Activated naive CD8-positive, alpha-beta T cell treated with anti-CD3 and anti-CD28 coated beads, Interleukin-2, amount 10 ng/mL, durations not matched to agents 7 days and 5 days (primary cell): ENCODE results near the gene CSNK2A1. TPM values are rescaled to one million over a fixed set of nuclear protein-coding genes. Genes with fewer than 3 reads are reported as not detected.

Experiments used
- ATAC-seq: fragments of 150-1000 bp; cut with Tn5 transposase; one replicate; pipeline ENCODE4 v1.10.0; 2021; ENCODE audit warnings: low read depth, moderate library complexity
- POLR2A ChIA-PET: fragments of 350-600 bp; sonication (Branson Sonifier 250); formaldehyde crosslinking; loops from one replicate; lab custom pipeline; 2021; ENCODE audit warnings: antibody characterized with exemption; lab: Charles Lee
- DNase-seq: peaks from one replicate; pipeline ENCODE4 v3.0.0; 2021
- H3K27ac Mint-ChIP-seq: one replicate; pipeline ENCODE4 v1.8.0; 2022; ENCODE audit warnings: mild to moderate bottlenecking, mixed read lengths
- H3K27me3 Mint-ChIP-seq: one replicate; pipeline ENCODE4 v1.8.0; 2022; ENCODE audit warnings: mild to moderate bottlenecking, moderate library complexity, mixed read lengths
- H3K36me3 Mint-ChIP-seq: one replicate; pipeline ENCODE4 v1.8.0; 2021; ENCODE audit warnings: mild to moderate bottlenecking, mixed read lengths
- H3K4me1 Mint-ChIP-seq: one replicate; pipeline ENCODE4 v1.8.0; 2021; ENCODE audit warnings: mixed read lengths
- H3K4me3 Mint-ChIP-seq: one replicate; pipeline ENCODE4 v1.8.0; 2022; ENCODE audit warnings: mild to moderate bottlenecking, moderate library complexity, mixed read lengths
- H3K9me3 Mint-ChIP-seq: one replicate; pipeline ENCODE4 v1.8.0; 2021; ENCODE audit warnings: mixed read lengths
- total RNA-seq, 2 experiments: library from RNA; stranded (reverse); gene quantifications; one replicate each; pipeline ENCODE4 v1.2.3, GENCODE V29; 2021

The CSNK2A1 gene
- total RNA-seq, 2 experiments from 2014 or later: 113 to 114 TPM

DNA sequence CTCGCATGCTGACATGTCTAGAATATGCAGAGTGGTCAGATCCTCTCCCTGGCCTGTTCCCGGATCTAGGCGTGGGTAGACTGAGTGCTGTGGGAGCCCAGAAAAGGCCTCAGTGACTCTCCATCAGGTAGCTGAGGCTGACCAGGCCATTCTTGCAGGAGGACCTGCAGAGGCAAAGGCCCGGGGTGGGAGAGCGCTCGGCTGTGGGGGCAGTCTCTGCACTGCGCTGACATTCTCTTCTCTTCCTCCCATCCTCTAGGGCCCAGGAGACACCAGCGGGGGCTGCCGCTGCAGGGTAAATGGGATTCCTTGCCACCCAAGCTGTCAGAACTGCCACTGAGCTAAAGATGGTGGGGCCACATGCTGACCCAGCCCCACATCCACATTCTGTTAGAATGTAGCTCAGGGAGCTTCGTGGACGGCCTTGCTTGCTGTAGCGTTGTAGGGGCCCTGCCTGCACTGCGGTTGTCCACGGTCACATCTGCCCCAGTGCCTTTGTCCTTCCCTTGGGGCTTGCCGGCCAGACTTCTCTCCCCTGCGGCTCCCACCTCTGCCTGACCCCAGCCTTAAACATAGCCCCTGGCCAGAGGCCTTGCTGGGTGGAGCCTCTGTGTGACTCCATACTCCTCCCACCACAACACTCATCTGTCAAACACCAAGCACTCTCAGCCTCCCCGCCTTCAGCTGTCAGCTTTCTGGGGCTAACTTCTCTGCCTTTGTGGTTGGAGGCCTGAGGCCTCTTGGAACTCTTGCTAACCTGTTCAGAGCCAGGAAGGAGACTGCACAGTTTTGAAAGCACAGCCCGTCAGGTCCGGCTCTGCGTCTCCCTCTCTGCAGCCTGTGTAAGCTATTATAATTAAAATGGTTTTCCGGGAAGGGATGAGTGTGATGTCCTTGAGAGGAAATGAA lies 113.2 kb downstream of the CSNK2A1 start:
- no peaks in the 10 kb centered on the region for H3K27me3 Mint-ChIP-seq

DNA sequence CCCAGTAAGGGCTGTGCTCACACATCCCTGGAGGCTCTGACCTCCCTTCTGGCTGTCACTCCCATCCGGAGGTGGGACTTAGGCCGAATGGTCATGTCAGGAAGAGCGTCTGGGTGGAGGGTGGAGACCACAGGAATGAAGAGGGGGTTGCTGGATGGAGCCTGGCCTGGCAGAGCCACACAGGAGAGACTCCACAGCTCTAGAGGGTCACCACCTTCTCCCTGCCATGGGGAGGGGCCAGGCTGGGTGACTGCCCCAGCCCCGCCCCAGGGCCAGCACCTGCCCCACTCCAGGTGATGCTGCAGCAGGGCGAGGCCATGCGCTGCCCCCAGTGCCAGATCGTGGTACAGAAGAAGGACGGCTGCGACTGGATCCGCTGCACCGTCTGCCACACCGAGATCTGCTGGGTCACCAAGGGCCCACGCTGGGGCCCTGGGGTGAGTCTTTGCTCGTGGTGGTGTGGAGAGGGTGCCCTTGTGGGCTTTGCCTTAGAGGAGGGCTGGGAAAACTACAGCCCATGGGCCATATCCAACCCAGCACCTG lies 114.9 kb downstream of the CSNK2A1 start:
- POLR2A ChIA-PET: interaction anchor here (0.7 kb wide), 1 partner anchor 104 kb away, joined by 6 read pairs; no protein-coding TSS in a partner anchor
- ATAC-seq (no peak), DNase-seq (no peak)
- Mint-ChIP-seq H3K36me3 (peaks cover 39% of the 10 kb centered on the region), H3K9me3 (no peaks in the 10 kb centered on the region), H3K27ac (peak overlapping the region; percentile 54), H3K4me3 (no peak overlapping the region), H3K4me1 (peaks cover 40% of the 10 kb centered on the region), H3K27me3 (no peaks in the 10 kb centered on the region)

More for the DNA sequence above, 113.2 kb downstream of the CSNK2A1 start:
- no peak for DNase-seq
- Mint-ChIP-seq H3K27ac (peak overlapping the region; percentile 56), H3K9me3 (no peaks in the 10 kb centered on the region), H3K36me3 (peaks cover 37% of the 10 kb centered on the region), H3K4me3 (no peak overlapping the region), H3K4me1 (peaks cover 38% of the 10 kb centered on the region)
- ATAC-seq: no peak
- POLR2A ChIA-PET: interaction anchor here (0.6 to 1.3 kb wide), 3 partner anchors 21 to 112 kb away, joined by 3 to 5 read pairs (median 4); no protein-coding TSS in a partner anchor

DNA sequence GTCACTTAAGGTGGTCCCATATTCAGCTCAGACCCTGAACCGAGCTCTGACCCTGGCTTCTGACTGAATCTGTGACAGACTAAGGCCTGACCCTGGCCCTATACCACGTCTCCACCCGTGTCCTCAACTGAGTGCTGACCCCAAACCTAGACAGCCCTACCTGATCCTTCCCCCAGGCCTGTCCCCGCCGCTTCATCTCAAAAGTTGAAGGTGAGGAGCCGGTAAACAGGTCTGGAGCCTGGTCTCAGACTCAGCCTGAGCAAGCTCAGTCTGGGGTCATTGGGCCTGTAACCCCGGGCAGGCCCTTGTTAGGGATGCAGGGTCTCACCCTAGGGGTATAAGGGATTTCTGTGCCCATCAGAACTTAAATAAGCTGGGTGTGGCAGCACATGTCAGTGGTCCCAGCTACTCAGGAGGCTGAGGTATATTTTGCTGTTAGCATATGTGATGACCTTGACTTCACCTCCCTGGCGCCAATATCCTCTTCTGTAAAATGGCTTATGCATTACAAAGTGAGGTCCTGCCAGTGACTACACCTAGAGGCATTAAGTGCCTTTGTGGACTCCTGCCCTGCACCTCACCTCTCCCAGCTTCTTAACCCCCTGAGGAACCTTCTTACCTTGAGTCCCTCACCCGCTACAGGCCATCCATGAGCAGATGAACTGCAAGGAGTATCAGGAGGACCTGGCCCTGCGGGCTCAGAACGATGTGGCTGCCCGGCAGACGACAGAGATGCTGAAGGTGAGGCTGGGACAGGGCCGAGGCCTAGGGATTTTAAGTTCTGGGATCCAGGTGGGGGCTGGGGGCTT lies 115.5 kb downstream of the CSNK2A1 start:
- H3K4me1 Mint-ChIP-seq: peaks cover 33% of the 10 kb centered on the region
- peaks cover 36% of the 10 kb centered on the region for H3K36me3 Mint-ChIP-seq
- POLR2A ChIA-PET: no interaction called here
- H3K27me3 Mint-ChIP-seq: no peaks in the 10 kb centered on the region
- H3K27ac Mint-ChIP-seq: peak overlapping the region; percentile 54
- H3K9me3 Mint-ChIP-seq: no peaks in the 10 kb centered on the region
- H3K4me3 Mint-ChIP-seq: no peak overlapping the region
- no peak for DNase-seq
- no peak for ATAC-seq

DNA sequence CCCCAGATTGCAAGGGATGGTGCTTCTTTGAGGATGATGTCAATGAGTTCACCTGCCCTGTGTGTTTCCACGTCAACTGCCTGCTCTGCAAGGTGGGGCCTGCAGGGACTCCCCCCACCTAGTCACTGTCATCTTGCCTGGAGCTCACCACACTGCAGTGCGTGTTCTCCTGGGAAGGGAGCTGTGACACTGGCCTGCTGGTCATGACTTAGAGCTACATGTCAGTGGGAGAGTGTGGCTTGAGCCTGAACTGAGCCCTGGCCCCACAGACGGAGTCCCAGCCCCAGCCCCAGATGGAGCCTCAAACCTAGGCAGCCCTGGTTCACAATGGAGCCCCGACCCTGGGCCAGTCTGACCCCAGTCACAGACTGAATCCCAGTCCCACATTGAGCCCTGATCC lies 116.2 kb downstream of the CSNK2A1 start:
- Mint-ChIP-seq H3K27me3 (no peaks in the 10 kb centered on the region), H3K4me1 (peaks cover 30% of the 10 kb centered on the region), H3K9me3 (no peaks in the 10 kb centered on the region), H3K36me3 (peaks cover 38% of the 10 kb centered on the region), H3K4me3 (no peak overlapping the region), H3K27ac (no peak overlapping the region)
- POLR2A ChIA-PET: no interaction called here
- no peak for DNase-seq
- ATAC-seq: no peak

DNA sequence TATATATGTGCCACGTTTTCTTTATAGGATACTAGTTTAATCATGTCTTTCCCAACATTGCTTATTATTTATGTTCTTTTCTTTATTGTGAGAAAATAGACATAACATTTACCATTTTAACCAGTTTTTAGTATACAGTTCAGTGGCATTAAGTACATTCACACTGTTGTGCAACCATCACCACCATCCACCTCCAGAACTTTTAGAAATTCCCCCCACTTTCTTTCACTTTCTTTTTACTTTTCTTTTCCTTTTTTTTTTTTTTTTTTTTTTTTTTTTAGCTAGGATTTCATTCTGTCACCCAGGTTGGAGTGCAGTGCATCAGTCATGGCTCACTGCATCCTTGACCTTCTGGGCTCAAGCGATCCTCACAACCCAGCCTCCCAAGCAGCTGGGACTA lies 117.0 kb downstream of the CSNK2A1 start:
- H3K4me3 Mint-ChIP-seq: no peak overlapping the region
- H3K9me3 Mint-ChIP-seq: no peaks in the 10 kb centered on the region
- ATAC-seq (no peak), DNase-seq (no peak)
- POLR2A ChIA-PET: interaction anchor here (0.6 kb wide), 2 partner anchors 20 to 55 kb away, joined by 3 to 4 read pairs; no protein-coding TSS in a partner anchor
- peaks cover 44% of the 10 kb centered on the region for H3K36me3 Mint-ChIP-seq
- H3K27me3 Mint-ChIP-seq: no peaks in the 10 kb centered on the region
- H3K27ac Mint-ChIP-seq: no peak overlapping the region
- H3K4me1 Mint-ChIP-seq: peaks cover 31% of the 10 kb centered on the region

Other genes with a start within 250 kb of the CSNK2A1 start
- 10 to 100 TPM; 30.0 to 30.6 TPM for gene ZCCHC3, start 246.2 kb downstream of the CSNK2A1 start, total RNA-seq
- 10 to 100 TPM; 10.1 to 10.6 TPM for gene SOX12, start 218.2 kb downstream of the CSNK2A1 start, total RNA-seq
- 1 to 10 TPM; 3.6 to 3.7 TPM for gene NRSN2, start 196.7 kb downstream of the CSNK2A1 start, total RNA-seq
- gene TRIB3, start 163.0 kb downstream of the CSNK2A1 start, total RNA-seq: 10 to 100 TPM; 24.2 to 26.1 TPM
- gene RBCK1, start 135.5 kb downstream of the CSNK2A1 start, total RNA-seq: 100 to 1,000 TPM; 156 to 179 TPM
- gene TBC1D20, start 81.3 kb downstream of the CSNK2A1 start, total RNA-seq: 10 to 100 TPM; 36.8 to 38.0 TPM
- not detected for gene TCF15, start 66.5 kb upstream of the CSNK2A1 start, total RNA-seq
- 10 to 100 TPM; 11.6 to 11.7 TPM for gene SRXN1, start 109.4 kb upstream of the CSNK2A1 start, total RNA-seq
- not detected for gene SCRT2, start 132.0 kb upstream of the CSNK2A1 start, total RNA-seq
- gene SLC52A3, start 224.7 kb upstream of the CSNK2A1 start, total RNA-seq: not detected